ENCODE data around the gene RSPO4.

Gene RSPO4

GRCh38 chr20:1022871-1023270 is 20.8 kb upstream of the RSPO4 start:
- H3K79me2 ChIP-seq (ENCODE audit: insufficient read depth, low read length): no peaks in the 10 kb centered on the region
- H3K27ac ChIP-seq (ENCODE audit: low read length): no peak overlapping the region
- no peak overlapping the region for H3K4me3 ChIP-seq (ENCODE audit: low read depth in 1 of 2, low read length in 2 of 2)
- H2AFZ ChIP-seq (ENCODE audit: low read depth, low read length): no peak overlapping the region
- H4K20me1 ChIP-seq (ENCODE audit: insufficient read depth, low read length): no peaks in the 10 kb centered on the region
- no peaks in the 10 kb centered on the region for H3K9me3 ChIP-seq (ENCODE audit: insufficient read depth, low read length, severe bottlenecking)
- DNase-seq (no peak), ATAC-seq (ENCODE audit: insufficient read depth, low read depth) (no peak)
- no peak for TF ChIP-seq EZH2 (IDR thresholded peaks at IDR 0.05; ENCODE audit: borderline replicate concordance, low read depth, low read length, severe bottlenecking)
- TF ChIP-seq CTCF (IDR thresholded peaks at IDR 0.05; ENCODE audit: borderline replicate concordance, extremely low read depth, low read length, poor library complexity, severe bottlenecking): no peak
- H3K4me2 ChIP-seq (ENCODE audit: insufficient read depth, low read length): no peak overlapping the region
- H3K36me3 ChIP-seq (ENCODE audit: insufficient read depth, low read length): no peaks in the 10 kb centered on the region
- H3K9ac ChIP-seq (ENCODE audit: low read depth, low read length): no peak overlapping the region
- H3K27me3 ChIP-seq (ENCODE audit: insufficient read depth, low read length, poor library complexity): no peaks in the 10 kb centered on the region
- no peaks in the 10 kb centered on the region for H3K4me1 ChIP-seq (ENCODE audit: insufficient read depth, low read length)

GRCh38 chr20:1020614-1021013 is 18.5 kb upstream of the RSPO4 start:
- H3K79me2 ChIP-seq (ENCODE audit: insufficient read depth, low read length): no peaks in the 10 kb centered on the region
- H4K20me1 ChIP-seq (ENCODE audit: insufficient read depth, low read length): no peaks in the 10 kb centered on the region
- no peaks in the 10 kb centered on the region for H3K4me1 ChIP-seq (ENCODE audit: insufficient read depth, low read length)
- no peaks in the 10 kb centered on the region for H3K9me3 ChIP-seq (ENCODE audit: insufficient read depth, low read length, severe bottlenecking)
- ATAC-seq (ENCODE audit: insufficient read depth, low read depth): no peak
- H3K9ac ChIP-seq (ENCODE audit: low read depth, low read length): no peak overlapping the region
- no peak overlapping the region for H3K4me3 ChIP-seq (ENCODE audit: low read depth in 1 of 2, low read length in 2 of 2)
- H3K4me2 ChIP-seq (ENCODE audit: insufficient read depth, low read length): no peak overlapping the region
- H3K36me3 ChIP-seq (ENCODE audit: insufficient read depth, low read length): no peaks in the 10 kb centered on the region
- peaks cover 3% of the 10 kb centered on the region for H3K27me3 ChIP-seq (ENCODE audit: insufficient read depth, low read length, poor library complexity)
- DNase-seq: no peak
- no peak overlapping the region for H3K27ac ChIP-seq (ENCODE audit: low read length)
- TF ChIP-seq EZH2 (IDR thresholded peaks at IDR 0.05; ENCODE audit: borderline replicate concordance, low read depth, low read length, severe bottlenecking) (no peak), CTCF (IDR thresholded peaks at IDR 0.05; ENCODE audit: borderline replicate concordance, extremely low read depth, low read length, poor library complexity, severe bottlenecking) (no peak)
- H2AFZ ChIP-seq (ENCODE audit: low read depth, low read length): no peak overlapping the region

GRCh38 chr20:1019344-1019743 is 17.2 kb upstream of the RSPO4 start:
- Histone ChIP-seq H3K4me3 (ENCODE audit: low read depth in 1 of 2, low read length in 2 of 2) (no peak overlapping the region), H3K9ac (ENCODE audit: low read depth, low read length) (no peak overlapping the region), H3K27me3 (ENCODE audit: insufficient read depth, low read length, poor library complexity) (peaks cover 5% of the 10 kb centered on the region), H3K4me2 (ENCODE audit: insufficient read depth, low read length) (no peak overlapping the region), H4K20me1 (ENCODE audit: insufficient read depth, low read length) (no peaks in the 10 kb centered on the region), H3K27ac (ENCODE audit: low read length) (no peak overlapping the region), H3K4me1 (ENCODE audit: insufficient read depth, low read length) (no peaks in the 10 kb centered on the region), H3K9me3 (ENCODE audit: insufficient read depth, low read length, severe bottlenecking) (no peaks in the 10 kb centered on the region), H2AFZ (ENCODE audit: low read depth, low read length) (no peak overlapping the region), H3K79me2 (ENCODE audit: insufficient read depth, low read length) (no peaks in the 10 kb centered on the region), H3K36me3 (ENCODE audit: insufficient read depth, low read length) (no peaks in the 10 kb centered on the region)
- ATAC-seq (ENCODE audit: insufficient read depth, low read depth) (no peak), DNase-seq (no peak)
- TF ChIP-seq EZH2 (IDR thresholded peaks at IDR 0.05; ENCODE audit: borderline replicate concordance, low read depth, low read length, severe bottlenecking) (no peak), CTCF (IDR thresholded peaks at IDR 0.05; ENCODE audit: borderline replicate concordance, extremely low read depth, low read length, poor library complexity, severe bottlenecking) (no peak)

- TF ChIP-seq EZH2 (IDR thresholded peaks at IDR 0.05; ENCODE audit: borderline replicate concordance, low read depth, low read length, severe bottlenecking) (no peak), CTCF (IDR thresholded peaks at IDR 0.05; ENCODE audit: borderline replicate concordance, extremely low read depth, low read length, poor library complexity, severe bottlenecking) (no peak)
- no peak overlapping the region for H3K4me3 ChIP-seq (ENCODE audit: low read depth in 1 of 2, low read length in 2 of 2)
- no peaks in the 10 kb centered on the region for H3K79me2 ChIP-seq (ENCODE audit: insufficient read depth, low read length)
- H4K20me1 ChIP-seq (ENCODE audit: insufficient read depth, low read length): no peaks in the 10 kb centered on the region
- DNase-seq: no peak
- H2AFZ ChIP-seq (ENCODE audit: low read depth, low read length): no peak overlapping the region
- no peaks in the 10 kb centered on the region for H3K9me3 ChIP-seq (ENCODE audit: insufficient read depth, low read length, severe bottlenecking)
- no peak overlapping the region for H3K9ac ChIP-seq (ENCODE audit: low read depth, low read length)
- H3K27me3 ChIP-seq (ENCODE audit: insufficient read depth, low read length, poor library complexity): peaks cover 13% of the 10 kb centered on the region
- no peaks in the 10 kb centered on the region for H3K4me1 ChIP-seq (ENCODE audit: insufficient read depth, low read length)
- ATAC-seq (ENCODE audit: insufficient read depth, low read depth): no peak
- no peak overlapping the region for H3K4me2 ChIP-seq (ENCODE audit: insufficient read depth, low read length)
- no peak overlapping the region for H3K27ac ChIP-seq (ENCODE audit: low read length)
- no peaks in the 10 kb centered on the region for H3K36me3 ChIP-seq (ENCODE audit: insufficient read depth, low read length)
Measured at GRCh38 chr20:1017677-1018076, 15.6 kb upstream of the RSPO4 start.

All from DND-41 (cell line).